GM19455 (cell line): Measurements from ENCODE around the gene LMO7.

Experiments used
- ATAC-seq: cut with Tn5 transposase; IDR thresholded peaks from one replicate; pipeline ENCODE4 v1.9.1; 2021; ENCODE audit not compliant: unreplicated experiment

LMO7 gene

GRCh38 chr13:75876142-75877050 lies 240.3 kb downstream of the LMO7 start:
- peak; percentile 96 for ATAC-seq

GRCh38 chr13:75877071-75877470 lies 240.9 kb downstream of the LMO7 start:
- ATAC-seq, result no peak

DNA sequence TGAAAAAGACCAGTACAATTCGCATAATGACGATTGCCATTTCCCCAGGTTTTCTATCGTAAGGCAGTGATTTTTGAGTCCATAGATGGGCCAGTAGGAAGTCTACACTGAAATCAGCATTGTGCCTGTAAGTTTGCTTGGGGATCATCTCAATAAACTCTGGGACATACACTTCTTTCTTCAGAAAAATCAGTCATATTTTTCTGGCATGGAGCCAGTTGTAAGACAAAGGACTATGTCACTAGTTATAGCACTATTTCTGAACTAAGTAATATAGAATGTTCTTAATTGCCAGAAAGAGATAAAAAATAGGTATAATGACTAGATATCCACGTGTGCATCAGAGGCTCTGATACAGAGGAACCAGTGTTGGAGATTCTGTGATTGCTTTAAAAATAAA lies 243.5 kb downstream of the LMO7 start:
- ATAC-seq, result no peak

DNA sequence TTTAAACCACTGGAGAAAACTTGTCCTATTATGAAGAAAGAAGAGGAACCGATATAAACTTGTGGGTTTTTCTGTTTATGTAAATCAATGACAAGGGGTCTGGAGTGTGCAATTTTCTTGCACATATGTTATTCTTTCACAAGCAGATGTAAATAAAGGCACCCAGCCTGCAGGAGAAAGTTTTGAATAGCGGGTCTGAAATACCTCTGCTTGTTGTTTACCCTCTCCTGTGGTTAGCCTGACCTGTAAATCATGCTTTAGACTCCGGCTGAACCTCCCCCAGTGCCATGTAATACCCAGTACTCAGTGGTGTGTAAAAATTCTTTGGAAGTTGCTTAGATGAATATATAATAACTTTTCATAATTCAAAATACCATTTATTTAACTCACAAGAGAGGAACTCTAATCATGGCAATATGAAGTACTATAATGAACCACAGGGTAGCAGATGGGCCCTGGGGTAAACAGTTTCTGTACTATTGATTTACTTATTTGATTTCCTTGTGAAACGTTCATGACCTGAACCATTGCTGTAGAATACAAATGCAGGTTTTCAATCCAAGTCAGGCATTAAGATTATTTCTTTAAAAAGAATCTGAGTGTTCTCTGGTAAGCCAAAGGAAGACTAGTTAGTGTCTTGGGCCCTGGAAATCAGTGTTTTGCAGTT lies 245.1 kb downstream of the LMO7 start:
- no peak for ATAC-seq

DNA sequence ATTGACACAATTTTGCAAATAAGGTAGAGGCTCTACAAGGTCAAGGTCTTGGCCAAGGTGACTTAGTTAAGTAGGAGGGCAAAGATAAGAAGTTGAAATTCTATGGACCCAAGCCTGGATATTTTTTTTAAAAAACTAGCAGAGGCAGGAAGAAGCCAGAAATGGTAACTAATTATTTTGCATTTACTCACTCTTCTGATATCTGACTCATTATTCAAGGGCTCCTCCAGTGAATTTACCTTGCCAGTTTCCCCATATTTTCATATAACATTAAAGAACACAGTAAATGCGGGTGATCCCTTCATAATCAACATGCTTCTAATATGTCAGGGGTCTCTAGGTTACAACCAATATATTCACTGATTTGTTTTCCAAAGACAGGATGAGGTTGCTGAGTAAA lies 246.1 kb downstream of the LMO7 start:
- no peak for ATAC-seq

- no peak for ATAC-seq
Observed at GRCh38 chr13:75889427-75889826, 253.3 kb downstream of the LMO7 start.

- ATAC-seq, result no peak
Observed at GRCh38 chr13:75895168-75895567, 259.0 kb downstream of the LMO7 start.

GRCh38 chr13:75896271-75896670 lies 260.1 kb downstream of the LMO7 start:
- ATAC-seq, result no peak

DNA sequence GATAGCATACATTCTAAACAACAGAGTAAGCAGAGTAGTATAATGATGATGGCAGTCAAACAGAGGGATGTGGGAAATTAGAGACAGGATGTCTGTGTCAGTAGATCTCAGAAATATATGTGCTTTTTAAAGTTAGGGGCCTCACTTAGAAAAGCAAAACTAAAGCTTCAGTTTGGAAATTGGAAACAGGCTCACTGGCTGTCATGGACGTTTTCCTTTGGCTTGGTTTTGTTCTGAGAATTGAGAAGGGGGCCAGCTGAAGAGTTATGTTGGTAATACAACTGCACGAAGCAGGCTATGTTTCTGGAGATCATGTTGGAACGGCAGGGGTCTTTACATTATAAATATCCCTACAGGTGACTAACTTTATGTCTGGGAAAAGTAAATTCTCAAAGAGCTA lies 261.3 kb downstream of the LMO7 start:
- no peak for ATAC-seq

GRCh38 chr13:75901501-75901900 lies 265.4 kb downstream of the LMO7 start:
- ATAC-seq, result no peak

GRCh38 chr13:75902166-75903104 lies 266.3 kb downstream of the LMO7 start:
- ATAC-seq, result no peak

DNA sequence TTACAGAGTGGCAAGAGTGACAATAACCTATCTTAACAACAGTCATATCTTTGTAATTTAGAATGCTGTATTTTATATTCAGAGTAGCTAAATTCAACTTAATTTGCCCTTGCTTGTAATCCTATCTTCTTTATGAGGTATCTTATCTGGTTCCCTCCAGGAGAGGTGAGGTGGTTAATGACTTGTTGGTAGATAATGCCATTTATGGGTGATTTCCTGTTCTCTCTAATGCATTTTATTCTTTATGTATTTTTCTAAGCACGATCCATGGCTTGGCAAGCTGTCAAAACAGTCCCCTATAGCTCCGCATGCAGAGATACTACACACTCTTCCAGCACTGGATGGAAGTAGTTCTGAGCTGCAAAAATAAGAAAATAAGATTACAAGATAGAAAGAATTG lies 267.9 kb downstream of the LMO7 start:
- no peak for ATAC-seq

DNA sequence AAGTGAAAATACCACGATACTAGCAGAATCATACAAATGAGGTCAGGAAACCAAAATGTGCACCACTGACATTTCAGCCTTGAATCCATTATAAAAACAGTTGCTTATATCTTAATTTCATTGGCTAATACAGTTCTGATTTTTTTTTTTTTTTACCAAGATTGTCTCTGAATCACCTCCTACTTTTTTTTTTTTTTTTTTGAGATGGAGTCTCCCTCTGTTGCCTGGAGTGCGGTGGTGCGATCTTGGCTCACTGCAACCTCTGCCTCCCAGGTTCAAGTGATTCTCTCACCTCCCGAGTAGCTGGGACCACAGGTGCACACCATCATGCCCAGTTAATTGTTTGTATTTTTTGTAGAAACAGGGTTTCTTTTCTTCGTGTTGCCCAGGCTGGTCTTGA lies 270.2 kb downstream of the LMO7 start:
- ATAC-seq, result no peak

DNA sequence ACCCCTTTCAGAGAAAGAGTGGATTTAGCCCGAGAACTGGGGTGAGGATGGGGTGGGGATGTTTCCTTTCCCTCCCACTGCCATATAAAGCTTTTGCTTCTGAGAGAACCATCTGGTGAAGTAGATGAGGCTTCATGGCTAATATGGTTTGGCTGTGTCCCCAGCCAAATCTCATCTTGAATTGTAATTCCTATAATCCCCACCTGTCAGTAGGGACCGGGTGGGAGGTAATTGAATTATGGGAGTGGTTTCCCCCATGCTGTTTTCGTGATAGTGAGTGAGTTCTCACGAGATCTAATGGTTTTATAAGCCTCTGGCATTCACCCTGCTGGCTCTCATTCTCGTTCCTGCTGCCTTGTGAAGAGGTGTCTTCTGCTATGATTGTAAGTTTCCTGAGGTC lies 270.9 kb downstream of the LMO7 start:
- no peak for ATAC-seq

- ATAC-seq, result no peak
Observed at GRCh38 chr13:75908141-75908540, 272.0 kb downstream of the LMO7 start.
